Measurements from ENCODE around the gene GBP2. TPM values are rescaled to one million over a fixed set of nuclear protein-coding genes. Genes with fewer than 3 reads are reported as not detected.

The GBP2 gene
- total RNA-seq, 1 experiment from 2014 or later: 0.24 TPM

- no peak for TF ChIP-seq KAT7 (CRISPR knock-in tag; IDR thresholded peaks at IDR 0.05; ENCODE audit: borderline replicate concordance)
- no peak for TF ChIP-seq TEAD4 (CRISPR knock-in tag; IDR thresholded peaks at IDR 0.05)
These were observed 57.6 kb downstream of the GBP2 start (continued) for GRCh38 chr1:89068291-89068690.

GRCh38 chr1:89065079-89065868, 60.6 kb downstream of the GBP2 start, which contains the start of gene GBP1:
Gene GBP1 (minus strand): TSS chr1:89065208. CDS start chr1:89063234, 1,974 bp downstream.
- Mint-ChIP-seq H3K4me3 (no peak within 1 kb of the TSS), H3K27me3 (ENCODE audit: low read depth) (no peaks in the 10 kb centered on the region), H3K36me3 (no peaks in the 10 kb centered on the region), H3K27ac (no peak within 1 kb of the TSS), H3K9me3 (no peaks in the 10 kb centered on the region), H3K4me1 (no peaks in the 10 kb centered on the region)
- ATAC-seq: no peak
- ChIA-PET CTCF (no interaction called here), POLR2A (no interaction called here)
- TF ChIP-seq ETV6 (CRISPR knock-in tag; IDR thresholded peaks at IDR 0.05) (no peak), RELA (CRISPR knock-in tag; IDR thresholded peaks at IDR 0.05; ENCODE audit: borderline replicate concordance) (no peak), ZNF219 (CRISPR knock-in tag; IDR thresholded peaks at IDR 0.05; ENCODE audit: borderline replicate concordance) (no peak), SOX15 (CRISPR knock-in tag; IDR thresholded peaks at IDR 0.05) (no peak), PRRX2 (CRISPR knock-in tag; IDR thresholded peaks at IDR 0.05) (no peak), E2F1 (CRISPR knock-in tag; IDR thresholded peaks at IDR 0.05) (no peak), FOXP1 (CRISPR knock-in tag; IDR thresholded peaks at IDR 0.05; ENCODE audit: borderline replicate concordance) (no peak), OVOL2 (CRISPR knock-in tag; IDR thresholded peaks at IDR 0.05; ENCODE audit: borderline replicate concordance) (no peak), SP1 (CRISPR knock-in tag; conservative IDR thresholded peaks at IDR 0.05) (no peak), NFE2L1 (CRISPR knock-in tag; IDR thresholded peaks at IDR 0.05) (no peak), MLX (CRISPR knock-in tag; IDR thresholded peaks at IDR 0.05) (no peak), FOXK1 (CRISPR knock-in tag; IDR thresholded peaks at IDR 0.05) (no peak), ZNF281 (CRISPR knock-in tag; IDR thresholded peaks at IDR 0.05) (no peak), ERG (CRISPR knock-in tag; IDR thresholded peaks at IDR 0.05) (no peak), NFATC4 (CRISPR knock-in tag; IDR thresholded peaks at IDR 0.05) (no peak), ZNF512 (CRISPR knock-in tag; IDR thresholded peaks at IDR 0.05; ENCODE audit: borderline replicate concordance) (no peak), ZBTB21 (CRISPR knock-in tag; IDR thresholded peaks at IDR 0.05; ENCODE audit: borderline replicate concordance) (no peak), GRHL2 (CRISPR knock-in tag; IDR thresholded peaks at IDR 0.05; ENCODE audit: insufficient replicate concordance, severe bottlenecking) (no peak), ATF2 (CRISPR knock-in tag; IDR thresholded peaks at IDR 0.05; ENCODE audit: borderline replicate concordance, low read depth) (no peak), E2F5 (CRISPR knock-in tag; IDR thresholded peaks at IDR 0.05) (no peak)
- DNase-seq (ENCODE audit: low spot score): no peak
